Activated CD8-positive, alpha-beta memory T cell treated with anti-CD3 and anti-CD28 coated beads, Interleukin-2, amount 50 U/mL, for 1 hour (primary cell): ENCODE data around the gene TTC27.

ENCODE experiments used
- DNase-seq: peaks from one replicate; pipeline ENCODE4 v3.0.0-alpha.2; 2020; ENCODE audit errors: extremely low read depth

TTC27 gene

DNA sequence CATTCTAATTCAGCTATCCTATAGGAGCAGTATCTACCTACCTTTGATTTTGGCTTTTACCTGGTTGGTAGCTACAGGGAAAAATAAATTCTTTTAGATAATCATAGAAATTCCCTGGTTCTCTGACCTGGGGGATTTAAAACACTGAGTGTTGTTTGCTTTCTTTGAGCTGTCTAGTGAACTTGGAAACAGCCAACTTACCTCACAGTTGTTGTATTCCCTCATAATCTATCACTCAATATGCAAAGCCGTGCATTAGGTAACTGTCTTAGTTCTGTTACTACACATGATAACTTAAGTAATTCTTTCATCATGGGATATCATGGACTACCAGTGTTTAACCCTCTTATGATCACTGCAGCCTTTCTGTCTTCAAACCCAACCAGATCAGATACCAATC, 127.8 kb downstream of the TTC27 start:
- DNase-seq = no peak

DNA sequence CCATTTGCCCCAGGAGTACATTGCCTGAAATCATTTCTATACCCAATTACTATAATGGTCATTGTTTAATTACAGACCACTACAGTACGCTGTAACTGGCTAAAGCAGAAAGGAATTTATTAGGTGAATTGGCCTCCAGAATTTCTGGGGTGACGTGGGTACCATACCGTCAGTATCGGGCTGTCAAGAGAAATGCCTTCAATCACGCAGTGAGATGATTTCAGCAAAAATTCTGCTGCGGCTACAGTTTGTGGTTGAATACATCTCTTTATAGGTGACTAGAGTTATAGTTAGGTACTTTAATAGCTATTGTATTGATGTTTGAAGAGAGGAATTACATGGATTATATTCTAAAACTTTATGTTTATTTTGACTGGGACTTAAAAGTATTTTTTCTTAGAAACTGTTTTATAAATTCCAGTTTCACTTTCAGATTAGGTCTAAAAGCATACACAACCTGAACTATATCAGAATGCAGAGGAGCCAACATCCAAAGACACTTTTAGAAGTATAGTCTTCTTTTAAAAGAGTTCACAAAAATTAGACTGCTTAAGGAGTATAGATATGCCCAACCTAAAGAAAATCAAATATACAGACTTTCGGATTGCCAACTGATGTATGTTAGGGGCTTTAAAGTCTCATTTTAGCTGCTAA, 128.4 kb downstream of the TTC27 start:
- no peak for DNase-seq

DNA sequence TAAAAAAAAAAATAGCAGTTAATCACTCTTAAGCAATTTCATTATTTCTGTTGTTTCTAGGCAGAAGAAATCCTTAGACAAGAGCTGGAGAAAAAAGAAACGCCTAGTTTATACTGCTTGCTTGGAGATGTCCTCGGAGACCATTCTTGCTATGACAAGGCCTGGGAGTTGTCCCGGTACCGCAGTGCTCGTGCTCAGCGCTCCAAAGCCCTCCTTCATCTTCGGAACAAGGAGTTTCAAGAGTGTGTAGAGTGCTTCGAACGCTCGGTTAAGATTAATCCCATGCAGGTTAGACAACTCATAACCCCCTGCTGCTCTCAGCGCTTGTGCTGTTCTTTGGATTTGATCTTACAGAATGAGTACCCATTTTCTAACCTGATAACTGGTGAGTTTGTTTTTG, 130.4 kb downstream of the TTC27 start:
- no peak for DNase-seq

DNA sequence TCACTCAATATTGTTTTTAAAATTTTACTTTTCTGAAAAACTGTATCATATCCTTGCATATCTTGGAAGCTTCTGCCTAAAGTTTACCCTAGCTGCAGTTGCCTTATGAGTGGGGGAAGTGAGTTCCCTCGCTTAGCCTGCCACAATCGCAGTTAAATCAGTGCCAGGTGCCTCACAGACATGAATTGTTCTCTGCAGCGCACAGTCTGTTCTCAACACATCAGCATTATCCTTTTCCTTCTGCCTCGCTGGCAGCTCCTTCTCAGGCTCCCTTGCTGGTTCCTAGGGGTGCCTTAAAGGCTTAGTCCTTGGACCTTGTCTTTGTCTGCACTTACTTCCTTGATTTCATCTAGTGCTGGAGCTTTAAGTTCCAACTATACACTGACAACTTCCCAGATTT, 132.8 kb downstream of the TTC27 start:
- no peak for DNase-seq

DNA sequence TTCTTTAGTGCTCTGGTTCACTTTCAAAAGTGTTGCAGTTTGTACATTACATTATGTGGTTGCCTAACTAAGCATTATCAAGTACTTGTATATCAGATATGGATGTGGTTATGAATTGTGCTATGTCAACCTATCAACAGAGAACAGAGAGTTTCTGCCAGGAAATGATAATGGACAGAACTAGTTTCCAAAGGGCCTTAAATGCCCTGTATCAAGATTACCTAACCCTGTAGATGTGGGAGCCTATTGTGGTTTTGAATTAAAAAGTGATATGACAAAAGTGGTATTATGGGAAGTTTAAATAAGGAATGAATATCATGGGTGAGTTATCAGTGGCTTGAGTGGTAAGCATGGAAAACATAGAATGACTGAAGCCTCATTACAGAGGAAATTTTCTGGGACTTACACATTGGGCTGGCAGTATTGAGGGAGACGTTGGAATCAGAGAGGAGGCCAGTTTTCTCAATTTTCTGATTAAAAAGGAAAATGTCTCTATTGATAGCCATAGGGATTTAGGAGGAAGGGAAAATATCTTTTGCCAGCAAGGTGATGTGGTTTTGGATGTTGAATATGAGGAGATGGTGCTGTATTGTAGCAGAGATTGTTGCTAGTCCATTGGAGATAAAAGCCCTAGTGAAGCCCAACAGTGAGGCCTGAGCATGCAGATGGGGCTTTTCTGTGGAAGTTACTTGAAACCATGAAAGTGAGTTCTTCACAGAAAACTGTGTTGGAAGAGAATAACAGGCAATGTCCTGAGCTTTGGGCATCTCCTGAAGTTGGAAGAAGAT, 140.7 kb downstream of the TTC27 start:
- DNase-seq = no peak

DNA sequence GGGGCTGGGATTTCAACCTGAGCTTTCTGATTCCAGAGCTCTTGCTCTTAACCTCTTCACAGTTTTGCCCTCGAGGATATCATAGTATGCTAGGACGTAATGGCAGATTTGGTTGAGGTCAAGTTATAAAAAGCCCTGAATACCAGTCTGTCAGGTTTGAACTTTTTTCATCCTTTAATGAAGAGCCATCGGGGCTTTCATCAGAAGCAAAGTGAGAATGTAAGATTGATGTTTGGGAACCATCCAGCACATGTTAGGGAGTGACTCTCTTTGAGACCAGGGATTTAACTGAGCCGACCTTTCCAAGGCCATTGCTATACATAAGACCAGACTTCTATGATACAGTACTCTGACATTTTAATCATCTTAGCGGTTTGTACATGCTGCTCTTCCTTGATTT, 142.5 kb downstream of the TTC27 start:
- no peak for DNase-seq

DNA sequence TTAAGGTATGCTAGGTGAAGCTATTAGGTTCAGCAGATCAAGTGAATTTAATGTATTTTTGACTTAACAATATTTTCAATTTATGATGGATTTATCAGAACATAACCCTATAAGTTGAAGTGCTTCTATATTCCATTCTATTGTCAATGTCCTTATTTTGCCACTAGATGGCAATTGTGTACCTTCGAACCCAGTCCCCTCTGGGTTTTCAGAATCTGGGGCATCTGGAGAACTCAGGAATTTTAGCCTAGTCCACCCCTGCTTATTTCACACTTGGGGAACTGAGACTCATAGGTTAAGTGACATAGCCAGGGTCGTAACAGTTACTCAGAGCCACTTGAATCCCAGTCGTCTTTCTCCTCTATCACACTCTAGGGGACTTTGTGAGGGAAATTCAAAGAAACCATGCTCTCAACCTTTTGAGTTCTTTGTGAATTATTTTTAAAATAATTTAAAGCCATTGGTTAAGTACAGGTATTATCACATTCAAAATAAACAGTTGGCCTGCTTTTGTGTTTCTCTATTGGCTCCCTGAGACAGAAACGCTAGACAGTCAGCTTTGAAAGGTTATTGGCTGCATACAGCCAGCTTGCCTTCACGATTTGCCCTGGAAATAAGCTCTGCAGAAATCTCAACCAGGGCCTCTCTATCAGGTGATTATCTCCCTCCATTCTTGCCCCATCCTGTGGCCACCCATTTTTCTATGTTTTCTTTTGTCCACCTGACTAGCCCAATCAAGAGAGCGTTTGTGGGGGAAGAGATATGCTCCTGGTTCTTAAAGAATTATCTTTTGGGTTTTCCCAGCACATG, 145.0 kb downstream of the TTC27 start:
- no peak for DNase-seq

DNA sequence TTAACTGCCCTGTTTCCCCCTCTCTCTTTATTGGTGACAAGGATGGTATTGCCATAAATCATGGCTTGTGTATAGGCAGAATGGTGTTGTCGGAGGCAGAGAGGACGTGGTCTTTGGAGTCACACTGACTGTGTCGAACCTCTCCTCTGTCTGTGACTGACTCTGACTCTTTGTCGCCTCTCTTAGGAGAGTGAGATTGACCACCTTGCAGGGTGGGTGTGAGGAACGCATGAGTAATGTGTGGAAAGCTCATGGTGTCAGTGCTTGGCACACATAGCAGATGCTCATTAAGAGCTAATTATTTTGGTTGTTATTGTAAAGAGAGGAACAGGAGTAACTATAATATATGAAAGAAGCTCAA, 145.6 kb downstream of the TTC27 start:
- no peak for DNase-seq

DNA sequence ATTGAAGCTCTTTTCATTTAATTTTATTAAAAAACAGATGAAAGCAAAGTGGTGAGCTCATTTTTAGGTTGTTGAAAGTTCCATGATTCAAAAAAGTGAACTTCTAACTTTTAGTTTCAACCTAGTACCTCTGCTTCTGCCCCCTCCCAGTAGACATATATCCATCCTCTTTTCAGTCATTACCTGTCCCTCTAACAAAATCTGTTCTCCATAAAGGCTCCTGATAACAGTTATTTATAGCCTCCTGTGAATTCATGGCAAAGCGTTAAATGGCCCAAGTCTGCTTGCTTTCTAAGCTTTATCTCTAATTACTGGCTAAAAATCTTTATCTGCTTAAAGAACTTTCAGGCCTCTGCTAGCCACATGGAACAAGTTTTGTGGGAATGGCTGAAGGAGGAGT, 148.1 kb downstream of the TTC27 start:
- DNase-seq = no peak

DNA sequence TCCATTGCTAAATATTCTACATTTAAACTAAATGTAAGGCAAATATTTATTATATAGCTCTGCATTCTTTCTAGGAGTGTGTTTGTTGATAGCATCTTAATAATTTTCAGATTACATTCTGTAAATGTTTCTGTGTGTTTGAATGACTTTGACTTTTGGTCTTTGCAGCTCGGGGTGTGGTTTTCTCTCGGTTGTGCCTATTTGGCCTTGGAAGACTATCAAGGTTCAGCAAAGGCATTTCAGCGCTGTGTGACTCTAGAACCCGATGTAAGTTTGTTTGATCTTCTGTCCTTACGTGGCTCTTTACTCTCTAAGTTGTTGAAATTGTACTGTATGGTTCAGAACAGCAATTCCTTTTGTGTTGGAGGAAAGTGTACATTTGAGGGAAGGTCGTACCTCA, 149.9 kb downstream of the TTC27 start:
- no peak for DNase-seq

DNA sequence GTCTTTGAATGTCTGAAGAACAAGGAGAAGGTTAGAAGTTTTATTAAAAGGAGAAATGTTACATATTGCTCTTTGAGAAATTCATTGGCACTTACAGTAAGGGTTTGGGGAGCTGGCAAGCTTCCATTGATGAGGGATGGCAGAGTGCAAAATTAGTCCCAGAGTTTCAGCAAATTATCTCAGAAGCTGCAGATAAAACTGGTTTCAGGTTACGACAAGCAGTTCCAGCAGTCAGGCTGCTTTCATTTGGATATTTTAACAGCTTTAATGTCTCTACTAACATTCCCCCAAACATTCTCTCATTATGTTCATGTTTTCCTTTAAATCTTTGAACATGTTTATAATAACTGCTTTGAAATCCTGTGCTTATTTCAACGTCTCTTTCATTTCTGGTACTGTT, 153.1 kb downstream of the TTC27 start:
- DNase-seq = no peak

DNA sequence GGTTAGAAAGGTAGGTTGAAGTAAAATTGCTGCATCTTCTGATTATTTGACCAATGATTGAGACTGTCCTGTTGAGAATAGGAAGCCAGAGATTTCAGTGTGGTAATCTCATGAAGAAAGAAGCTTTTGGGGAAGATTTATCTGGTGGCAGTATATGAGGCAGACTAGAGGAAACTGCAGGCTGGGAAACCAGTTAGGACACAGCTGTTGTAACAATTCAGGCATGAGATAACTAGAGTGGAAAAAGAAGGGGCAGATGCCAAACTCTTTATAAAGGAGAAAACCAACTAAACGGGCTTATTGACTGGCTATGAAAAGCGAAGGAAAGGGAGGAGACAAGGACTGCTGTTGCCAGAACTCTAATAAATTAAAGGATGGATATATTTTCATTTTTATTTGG, 155.6 kb downstream of the TTC27 start:
- no peak for DNase-seq

DNA sequence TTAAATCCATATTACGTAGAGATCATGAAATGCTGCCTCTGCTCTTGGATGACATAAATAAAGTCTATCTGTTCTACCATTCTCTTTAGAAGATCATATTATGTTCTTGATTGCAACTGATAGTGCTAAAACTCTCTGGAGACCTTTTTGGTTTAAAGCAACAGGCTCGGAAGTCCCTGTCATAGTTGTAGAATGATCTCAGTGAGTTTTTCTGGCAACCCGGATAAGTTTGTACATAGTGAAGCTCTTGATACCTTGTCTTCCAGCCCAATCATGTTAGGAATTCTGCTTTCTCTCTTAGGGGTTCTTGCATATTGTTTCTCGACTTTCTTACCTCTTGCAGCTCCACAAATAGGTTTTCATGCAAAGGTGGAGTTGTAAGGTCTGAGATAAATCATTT, 156.1 kb downstream of the TTC27 start:
- no peak for DNase-seq

DNA sequence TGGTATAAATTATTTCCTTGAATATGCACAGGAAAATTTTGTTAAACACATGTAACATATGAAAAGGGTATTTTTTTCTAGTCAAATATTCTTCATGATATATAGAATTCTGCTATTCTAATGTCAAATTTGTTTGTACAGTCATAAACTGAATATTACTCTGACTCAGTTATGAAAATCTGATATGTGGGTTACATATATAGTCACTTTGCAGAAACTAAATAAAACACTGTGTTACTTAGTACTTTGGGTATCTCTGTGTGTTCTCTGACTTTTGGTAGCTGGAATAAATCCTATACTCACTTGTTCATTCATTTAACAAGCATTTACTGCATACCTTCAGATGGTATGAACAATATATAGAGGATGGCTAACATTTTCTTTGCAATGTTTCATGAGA, 159.4 kb downstream of the TTC27 start:
- DNase-seq = no peak

DNA sequence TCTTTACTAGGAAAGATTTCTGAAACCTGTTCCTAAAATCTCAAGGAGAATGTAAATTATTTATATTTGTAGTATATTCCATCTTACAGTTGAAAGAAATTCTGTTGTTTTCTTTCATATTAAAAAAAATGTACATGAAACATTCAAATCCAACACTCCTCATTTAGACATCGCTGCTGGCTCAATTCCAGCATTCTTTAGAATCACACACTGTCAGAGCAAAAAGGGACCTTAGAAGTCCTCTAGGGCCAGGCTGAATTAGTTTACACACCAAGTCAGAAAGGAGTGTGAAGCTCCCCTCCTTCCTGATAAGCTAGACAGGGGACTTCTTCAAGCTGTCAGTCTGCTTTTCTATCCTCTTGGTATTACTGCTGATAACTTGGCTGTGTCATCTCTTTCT, 160.3 kb downstream of the TTC27 start:
- DNase-seq = no peak

DNA sequence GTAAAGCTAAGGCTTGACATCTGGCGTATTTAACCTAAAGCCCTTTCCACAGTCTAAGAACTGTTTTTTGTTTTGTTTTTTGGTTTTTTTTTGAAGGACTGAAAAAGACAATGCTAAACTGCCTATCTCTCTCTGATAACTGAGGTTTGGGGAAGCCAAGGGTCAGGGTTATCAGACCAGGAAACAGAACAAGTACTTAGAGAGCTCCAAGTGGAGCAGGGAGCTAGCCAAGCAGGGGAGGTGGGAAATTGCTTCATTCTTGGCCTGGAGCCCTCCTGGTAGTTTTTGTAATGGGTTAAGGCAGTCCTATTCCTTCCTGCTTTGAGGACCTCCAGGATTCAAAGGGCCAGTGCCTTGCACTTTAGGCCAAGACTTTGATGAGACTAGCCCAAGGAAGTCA, 164.6 kb downstream of the TTC27 start:
- no peak for DNase-seq

DNA sequence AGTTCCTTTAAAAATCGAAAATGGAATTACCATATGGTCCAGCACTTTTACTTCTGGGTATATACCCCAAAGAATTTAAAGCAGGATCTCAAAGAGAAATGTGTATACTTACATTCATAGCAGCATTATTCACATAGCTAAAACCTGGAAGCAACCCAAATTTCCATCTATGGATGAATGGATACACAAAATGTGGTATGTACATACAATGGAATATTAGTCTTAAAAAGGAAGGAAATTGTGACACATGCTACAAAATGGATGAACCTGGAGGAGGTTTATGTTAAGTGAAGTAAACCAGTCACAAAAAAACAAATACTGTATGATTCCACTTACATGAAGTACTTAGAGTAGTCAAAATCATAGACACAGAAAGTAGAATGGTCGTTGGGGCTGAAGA, 171.0 kb downstream of the TTC27 start:
- no peak for DNase-seq

DNA sequence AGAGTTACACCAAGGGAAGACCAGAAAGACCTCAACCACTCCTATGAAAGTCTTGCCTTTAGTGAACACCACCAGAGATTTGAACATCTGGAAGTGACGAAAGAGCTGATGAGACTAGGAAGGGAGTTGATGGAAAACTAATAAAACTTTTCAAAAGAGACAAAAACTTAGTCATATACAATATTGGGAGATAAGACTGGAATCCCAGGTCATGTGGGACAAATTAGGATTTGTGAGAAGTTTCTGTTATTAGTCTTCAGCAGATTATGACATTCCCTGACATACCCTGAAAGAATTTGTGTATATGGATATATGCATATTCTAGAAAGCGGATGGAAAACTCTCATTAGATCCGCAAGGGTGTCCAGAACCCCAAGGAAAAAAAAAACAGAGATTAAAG, 173.9 kb downstream of the TTC27 start:
- no peak for DNase-seq

DNA sequence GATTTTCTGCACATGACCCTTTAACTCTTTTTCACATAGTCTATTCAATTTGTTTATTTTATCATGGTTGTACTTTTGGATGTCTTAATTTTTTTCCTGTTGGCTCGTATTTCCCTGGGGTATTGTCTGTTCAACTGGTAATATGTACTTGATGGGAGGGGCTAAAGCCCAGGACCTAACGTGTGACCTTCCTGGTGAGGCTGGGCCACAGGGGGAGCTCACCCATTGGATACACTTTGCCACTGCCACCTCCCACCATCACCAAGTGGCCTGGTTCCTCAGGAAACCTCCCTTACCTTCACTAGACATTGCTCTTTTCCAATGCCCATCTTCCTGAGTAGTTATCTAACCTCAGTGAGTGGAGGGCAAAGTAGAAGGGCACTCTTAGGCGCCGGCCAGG, 175.0 kb downstream of the TTC27 start:
- DNase-seq = no peak

DNA sequence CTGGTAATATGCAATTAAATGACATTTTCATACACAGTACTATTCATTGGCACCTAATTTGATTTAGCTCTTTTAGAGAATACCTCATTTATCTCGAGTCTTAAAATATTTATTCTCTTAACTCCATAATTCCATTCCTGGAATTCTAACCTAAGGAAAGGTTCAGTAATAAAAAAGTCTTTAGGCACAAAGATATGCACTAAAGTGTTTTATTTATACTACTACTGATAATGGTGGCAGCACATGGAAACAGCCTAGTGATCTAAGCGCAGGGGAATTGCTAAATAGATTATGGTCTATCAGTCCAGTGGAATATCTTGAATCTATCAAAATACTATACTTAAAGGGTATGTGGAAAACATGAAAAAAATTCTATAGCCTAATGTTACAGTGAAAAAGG, 176.4 kb downstream of the TTC27 start:
- no peak for DNase-seq

DNA sequence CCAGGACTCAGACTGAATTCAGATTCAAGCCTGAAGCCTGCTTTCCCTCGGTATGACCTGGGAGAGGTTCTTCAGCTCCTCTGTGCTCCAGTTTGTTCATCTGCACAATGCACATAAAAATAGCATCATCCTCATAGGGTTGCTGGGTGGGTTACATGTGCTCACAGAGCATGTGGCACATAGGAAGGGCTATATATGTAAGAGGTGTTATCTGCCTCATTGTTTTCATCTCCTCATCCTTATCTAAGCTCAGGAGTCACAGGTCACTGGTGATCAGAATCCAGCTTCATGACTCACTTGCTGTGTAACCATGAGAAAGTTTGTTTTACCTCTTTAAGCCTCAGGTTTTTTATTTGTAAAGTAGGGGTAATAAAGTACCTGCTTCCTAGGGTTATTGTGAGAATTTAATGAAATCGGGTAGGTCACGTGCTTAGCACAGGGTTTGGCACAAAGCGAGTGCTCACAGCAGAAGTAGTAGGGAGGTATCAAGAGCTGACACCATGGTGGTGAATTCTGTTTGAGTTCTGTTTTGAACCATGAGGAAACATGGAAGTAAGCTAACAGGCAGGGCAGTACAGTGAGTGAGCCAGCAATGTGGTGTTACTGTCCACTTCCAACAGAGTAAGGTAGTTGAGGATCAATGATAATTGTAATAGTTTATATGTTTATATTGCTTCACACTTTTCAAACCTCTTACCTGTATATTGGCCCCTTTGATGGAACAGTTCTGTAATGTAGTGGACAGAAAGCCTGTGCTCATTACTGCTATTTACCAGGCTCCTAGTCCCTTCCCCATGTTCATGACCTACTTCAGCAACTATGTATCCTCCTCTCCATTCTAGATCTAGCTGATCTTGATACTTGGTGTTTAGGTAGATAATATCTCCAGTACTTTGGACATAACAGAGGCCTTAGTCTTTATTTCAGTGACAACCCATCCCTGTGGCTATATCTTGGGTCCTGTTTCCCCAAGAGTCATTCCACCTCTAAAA, 177.6 kb downstream of the TTC27 start:
- DNase-seq = no peak

DNA sequence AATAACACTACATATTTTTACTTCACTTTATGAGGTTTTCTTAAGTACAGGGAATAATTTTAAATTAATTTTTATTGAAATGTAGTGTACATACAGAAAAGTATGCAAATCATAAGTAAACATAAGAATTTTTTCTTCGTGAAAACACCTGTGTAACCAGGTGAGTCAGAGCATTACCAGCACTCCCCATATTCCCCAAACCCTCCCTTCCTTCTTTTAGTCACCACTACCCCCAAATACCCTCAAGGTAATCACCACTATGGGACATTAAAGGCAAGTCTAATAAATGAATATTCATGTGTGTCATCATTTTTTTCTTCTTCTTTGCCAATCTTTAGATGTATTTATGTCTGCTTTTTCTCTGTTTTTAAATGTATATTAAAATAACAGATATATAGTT, 179.0 kb downstream of the TTC27 start:
- DNase-seq = no peak
